Measurements from ENCODE around the gene UNC5C. TPM values are rescaled to one million over a fixed set of nuclear protein-coding genes. Genes with fewer than 3 reads are reported as not detected.

Gene UNC5C
- total and polyA plus RNA-seq, 10 of the 15 experiments (the other 5 are each of a cell fraction or from before 2014, with no cell fraction given): 0.02 to 2.0 (median 0.15) TPM; not detected in 1

DNA sequence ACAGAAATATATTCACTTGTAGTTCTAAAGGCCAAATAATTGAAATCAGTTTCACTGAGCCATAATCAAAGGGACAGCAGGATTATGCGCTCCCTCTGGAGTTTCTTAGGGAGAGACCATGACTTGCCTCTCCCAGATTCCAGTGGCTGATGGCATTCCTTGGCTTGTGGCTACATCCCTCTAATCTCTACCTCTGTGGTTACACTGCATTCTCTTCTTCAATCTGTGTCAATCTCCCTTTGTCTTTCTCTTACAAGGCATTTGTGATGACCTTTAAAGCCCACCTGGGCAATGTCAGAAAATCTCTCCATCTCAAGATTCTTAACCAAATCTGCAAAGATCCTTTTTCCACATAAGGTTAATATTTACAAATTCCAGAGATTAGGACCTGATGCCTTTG is 260.2 kb downstream of the UNC5C start:
- ATAC-seq (no peak), FAIRE-seq (no peak), DNase-seq (ENCODE audit: low read depth, low spot score) (no peak)
- H3K27ac ChIP-seq (ENCODE audit: control insufficient read depth, insufficient read depth): no peak overlapping the region
- ChIA-PET POLR2A (no interaction called here), SMC1A (ENCODE audit: uncharacterized antibody, unreplicated experiment) (interaction anchor here (1.4 kb wide), 1 partner anchor 9 kb away, joined by 5 read pairs; no protein-coding TSS in a partner anchor), RAD21 (ENCODE audit: unreplicated experiment) (no interaction called here), CTCF (no interaction called here)
- H2AFZ ChIP-seq (ENCODE audit: control insufficient read depth, low read depth, low read length): no peak overlapping the region
- no peaks in the 10 kb centered on the region for H3K27me3 ChIP-seq (replicated peaks in 1 of 2; ENCODE audit: control insufficient read depth in 2 of 2, insufficient read depth in 2 of 2, low read length in 1 of 2)
- intact Hi-C loops (cut with micrococcal nuclease; ENCODE audit: unreplicated experiment) (no loop called here), in situ Hi-C loops (cut with MboI) (no loop called here)
- no peaks in the 10 kb centered on the region for H3K4me1 ChIP-seq (ENCODE audit: control insufficient read depth, insufficient read depth, low read length)
- no peaks in the 10 kb centered on the region for H3K79me2 ChIP-seq (ENCODE audit: control insufficient read depth, insufficient read depth, low read length)
- WGBS (ENCODE audit: insufficient coverage, insufficient replicate concordance, low lambda C conversion rate, missing lambda C conversion rate): 40% methylated on average over 1 of the region's 1 CpG
- no peaks in the 10 kb centered on the region for H3K36me3 ChIP-seq (ENCODE audit: control insufficient read depth in 2 of 2, insufficient read depth in 2 of 2, low read length in 1 of 2)
- no TSS peak for BruUV-seq (replicated peaks)
- H4K20me1 ChIP-seq (ENCODE audit: control insufficient read depth, insufficient read depth): no peaks in the 10 kb centered on the region
- no peaks in the 10 kb centered on the region for H3K9me3 ChIP-seq (replicated peaks; ENCODE audit: control insufficient read depth, insufficient read depth, low read length)
- no peak overlapping the region for H3K4me2 ChIP-seq (ENCODE audit: control insufficient read depth, insufficient read depth)
- no peak overlapping the region for H3K4me3 ChIP-seq
- H3K9ac ChIP-seq (ENCODE audit: control insufficient read depth, insufficient read depth, low read length): no peak overlapping the region
- TF ChIP-seq KDM1A (IDR thresholded peaks at IDR 0.05; ENCODE audit: borderline replicate concordance): no peak
- TF ChIP-seq ATF2 (IDR thresholded peaks at IDR 0.05; ENCODE audit: low read length): no peak
- no peak for TF ChIP-seq RELB (IDR thresholded peaks at IDR 0.05; ENCODE audit: low read depth)
- no peak for TF ChIP-seq BCL11A (IDR thresholded peaks at IDR 0.05; ENCODE audit: low read depth, low read length)
- TF ChIP-seq, protein P1, sequence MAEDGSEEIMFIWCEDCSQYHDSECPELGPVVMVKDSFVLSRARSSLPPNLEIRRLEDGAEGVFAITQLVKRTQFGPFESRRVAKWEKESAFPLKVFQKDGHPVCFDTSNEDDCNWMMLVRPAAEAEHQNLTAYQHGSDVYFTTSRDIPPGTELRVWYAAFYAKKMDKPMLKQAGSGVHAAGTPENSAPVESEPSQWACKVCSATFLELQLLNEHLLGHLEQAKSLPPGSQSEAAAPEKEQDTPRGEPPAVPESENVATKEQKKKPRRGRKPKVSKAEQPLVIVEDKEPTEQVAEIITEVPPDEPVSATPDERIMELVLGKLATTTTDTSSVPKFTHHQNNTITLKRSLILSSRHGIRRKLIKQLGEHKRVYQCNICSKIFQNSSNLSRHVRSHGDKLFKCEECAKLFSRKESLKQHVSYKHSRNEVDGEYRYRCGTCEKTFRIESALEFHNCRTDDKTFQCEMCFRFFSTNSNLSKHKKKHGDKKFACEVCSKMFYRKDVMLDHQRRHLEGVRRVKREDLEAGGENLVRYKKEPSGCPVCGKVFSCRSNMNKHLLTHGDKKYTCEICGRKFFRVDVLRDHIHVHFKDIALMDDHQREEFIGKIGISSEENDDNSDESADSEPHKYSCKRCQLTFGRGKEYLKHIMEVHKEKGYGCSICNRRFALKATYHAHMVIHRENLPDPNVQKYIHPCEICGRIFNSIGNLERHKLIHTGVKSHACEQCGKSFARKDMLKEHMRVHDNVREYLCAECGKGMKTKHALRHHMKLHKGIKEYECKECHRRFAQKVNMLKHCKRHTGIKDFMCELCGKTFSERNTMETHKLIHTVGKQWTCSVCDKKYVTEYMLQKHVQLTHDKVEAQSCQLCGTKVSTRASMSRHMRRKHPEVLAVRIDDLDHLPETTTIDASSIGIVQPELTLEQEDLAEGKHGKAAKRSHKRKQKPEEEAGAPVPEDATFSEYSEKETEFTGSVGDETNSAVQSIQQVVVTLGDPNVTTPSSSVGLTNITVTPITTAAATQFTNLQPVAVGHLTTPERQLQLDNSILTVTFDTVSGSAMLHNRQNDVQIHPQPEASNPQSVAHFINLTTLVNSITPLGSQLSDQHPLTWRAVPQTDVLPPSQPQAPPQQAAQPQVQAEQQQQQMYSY (CRISPR knock-in tag; IDR thresholded peaks at IDR 0.05): no peak
- TF ChIP-seq NR2F1 (conservative IDR thresholded peaks at IDR 0.05): no peak
- TF ChIP-seq RAD21 (IDR thresholded peaks at IDR 0.05; ENCODE audit: insufficient read depth, low read depth, low read length): no peak
- TF ChIP-seq E4F1 (IDR thresholded peaks at IDR 0.05; ENCODE audit: borderline replicate concordance, partially characterized antibody): no peak
- no peak for TF ChIP-seq HDGF (IDR thresholded peaks at IDR 0.05)
- no peak for TF ChIP-seq BRCA1 (IDR thresholded peaks at IDR 0.05; ENCODE audit: low read depth, low read length)
- TF ChIP-seq YBX1 (IDR thresholded peaks at IDR 0.05): no peak
- TF ChIP-seq NRF1 (conservative IDR thresholded peaks at IDR 0.05; ENCODE audit: low read depth, low read length): no peak
- TF ChIP-seq BACH1 (IDR thresholded peaks at IDR 0.05; ENCODE audit: borderline replicate concordance): no peak
- no peak for TF ChIP-seq POLR2A (IDR thresholded peaks at IDR 0.05; ENCODE audit: low read depth, low read length)
- TF ChIP-seq SUPT20H (IDR thresholded peaks at IDR 0.05; ENCODE audit: borderline replicate concordance, control insufficient read depth, low read depth, low read length): no peak
- no peak for TF ChIP-seq HDAC6 (IDR thresholded peaks at IDR 0.05; ENCODE audit: unreplicated experiment)
- no peak for TF ChIP-seq ZNF384 (IDR thresholded peaks at IDR 0.05; ENCODE audit: borderline replicate concordance, low read depth, low read length)
- no peak for TF ChIP-seq RUNX3 (IDR thresholded peaks at IDR 0.05; ENCODE audit: low read length)

All from GM12878 (cell line).